ENCODE data around the gene HOXA3.

DNA sequence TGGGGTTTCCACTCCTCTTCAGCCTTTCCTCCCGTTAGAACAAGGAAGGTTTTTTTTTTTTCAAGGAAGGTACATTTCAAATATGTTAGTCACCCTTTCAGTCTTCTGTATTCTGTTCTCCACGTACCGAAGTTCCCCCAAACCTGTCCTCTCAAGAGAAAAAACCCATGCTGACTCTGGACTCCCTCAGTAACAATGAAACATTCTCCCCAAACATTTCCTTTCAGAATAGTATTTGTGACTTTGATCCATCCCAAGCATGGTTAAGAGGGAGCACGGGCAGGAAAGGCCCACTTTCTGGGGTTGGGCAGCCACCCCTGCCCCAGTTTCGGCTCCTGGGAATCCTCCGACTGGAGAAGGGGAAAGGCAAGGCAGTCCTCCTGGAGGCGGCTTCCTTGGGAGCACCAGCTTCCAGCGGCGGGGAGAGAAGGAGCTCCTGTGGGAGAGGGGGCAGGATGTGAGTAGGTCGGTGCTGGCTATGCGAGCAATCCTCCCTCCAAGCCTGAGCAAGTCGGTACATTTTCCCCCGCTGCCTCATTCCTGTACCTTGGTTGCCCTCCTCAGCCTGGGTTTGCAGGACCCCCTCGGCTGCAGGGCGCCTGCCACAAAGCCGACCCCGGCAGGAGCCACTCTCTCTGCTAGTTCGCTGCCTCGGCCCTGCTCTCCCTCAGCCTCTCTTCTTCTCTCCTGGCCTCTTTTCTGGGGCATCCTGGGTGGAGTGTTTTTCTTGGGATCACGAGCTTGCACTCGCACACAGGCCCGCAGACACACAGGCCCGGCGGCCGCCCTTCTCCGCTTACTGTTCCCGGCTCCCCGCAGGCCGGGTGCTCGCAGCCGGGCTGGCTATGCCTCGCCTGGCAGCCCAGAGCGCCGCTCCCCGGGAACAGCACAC lies 54.5 kb downstream of the HOXA3 start:
- TF ChIP-seq, protein P1, sequence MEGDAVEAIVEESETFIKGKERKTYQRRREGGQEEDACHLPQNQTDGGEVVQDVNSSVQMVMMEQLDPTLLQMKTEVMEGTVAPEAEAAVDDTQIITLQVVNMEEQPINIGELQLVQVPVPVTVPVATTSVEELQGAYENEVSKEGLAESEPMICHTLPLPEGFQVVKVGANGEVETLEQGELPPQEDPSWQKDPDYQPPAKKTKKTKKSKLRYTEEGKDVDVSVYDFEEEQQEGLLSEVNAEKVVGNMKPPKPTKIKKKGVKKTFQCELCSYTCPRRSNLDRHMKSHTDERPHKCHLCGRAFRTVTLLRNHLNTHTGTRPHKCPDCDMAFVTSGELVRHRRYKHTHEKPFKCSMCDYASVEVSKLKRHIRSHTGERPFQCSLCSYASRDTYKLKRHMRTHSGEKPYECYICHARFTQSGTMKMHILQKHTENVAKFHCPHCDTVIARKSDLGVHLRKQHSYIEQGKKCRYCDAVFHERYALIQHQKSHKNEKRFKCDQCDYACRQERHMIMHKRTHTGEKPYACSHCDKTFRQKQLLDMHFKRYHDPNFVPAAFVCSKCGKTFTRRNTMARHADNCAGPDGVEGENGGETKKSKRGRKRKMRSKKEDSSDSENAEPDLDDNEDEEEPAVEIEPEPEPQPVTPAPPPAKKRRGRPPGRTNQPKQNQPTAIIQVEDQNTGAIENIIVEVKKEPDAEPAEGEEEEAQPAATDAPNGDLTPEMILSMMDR (IDR thresholded peaks at IDR 0.05; ENCODE audit: low read depth, low read length): no peak
- TF ChIP-seq, protein P2, sequence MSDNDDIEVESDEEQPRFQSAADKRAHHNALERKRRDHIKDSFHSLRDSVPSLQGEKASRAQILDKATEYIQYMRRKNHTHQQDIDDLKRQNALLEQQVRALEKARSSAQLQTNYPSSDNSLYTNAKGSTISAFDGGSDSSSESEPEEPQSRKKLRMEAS (IDR thresholded peaks at IDR 0.05; ENCODE audit: low read depth, low read length): no peak
- TF ChIP-seq POLR2A (IDR thresholded peaks at IDR 0.05; ENCODE audit: extremely low read depth, insufficient read length) (no peak), MYC (IDR thresholded peaks at IDR 0.05; ENCODE audit: low read depth, low read length) (no peak)

Measured in NB4 (cell line).